ENCODE measurements around the gene ARG1. TPM values are rescaled to one million over a fixed set of nuclear protein-coding genes. Genes with fewer than 3 reads are reported as not detected.

Gene ARG1
- total and polyA plus RNA-seq, 10 of the 15 experiments (the other 5 are each of a cell fraction or from before 2014, with no cell fraction given): 0.33 TPM; not detected in 9

DNA sequence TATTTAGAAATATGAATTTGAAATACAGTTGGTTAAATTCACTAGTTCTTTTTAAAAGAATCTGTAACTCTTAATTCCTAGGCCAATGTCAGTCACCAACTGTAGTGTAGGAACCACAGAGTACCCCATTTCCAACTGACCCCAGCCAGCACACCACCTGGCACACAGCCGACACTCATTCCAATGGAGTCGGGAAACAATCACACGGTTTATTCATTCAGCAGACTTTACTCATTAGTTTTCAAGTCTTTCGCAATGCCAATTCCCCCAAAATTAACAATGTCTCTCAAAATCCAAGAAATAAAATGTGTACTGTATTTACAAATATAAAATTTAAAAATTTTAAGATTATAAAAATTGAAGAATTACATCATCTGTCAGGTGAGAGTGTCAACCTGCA, 13.5 kb downstream of the ARG1 start:
- H3K4me2 ChIP-seq (ENCODE audit: control insufficient read depth, insufficient read depth): no peak overlapping the region
- H3K4me3 ChIP-seq: no peak overlapping the region
- DNase-seq (ENCODE audit: low read depth, low spot score) (no peak), ATAC-seq (no peak), FAIRE-seq (peak; percentile 31)
- ChIA-PET CTCF (interaction anchor here (1.1 kb wide), 1 partner anchor 42 kb away, joined by 3 read pairs; the partner anchor contains the start of gene MED23), SMC1A (ENCODE audit: uncharacterized antibody, unreplicated experiment) (interaction anchor here (1.3 kb wide), 1 partner anchor 35 kb away, joined by 3 read pairs; no protein-coding TSS in a partner anchor), RAD21 (ENCODE audit: unreplicated experiment) (no interaction called here), POLR2A (interaction anchor here (0.7 kb wide), 1 partner anchor 874 kb away, joined by 4 read pairs; no protein-coding TSS in a partner anchor)
- no peak for TF ChIP-seq NFYB (IDR thresholded peaks at IDR 0.05; ENCODE audit: insufficient read depth, low read depth, low read length)
- no peak for TF ChIP-seq DPF2 (IDR thresholded peaks at IDR 0.05)
- TF ChIP-seq NR2C2 (IDR thresholded peaks at IDR 0.05; ENCODE audit: borderline replicate concordance, control insufficient read depth, insufficient read length, low read depth): no peak
- TF ChIP-seq ATF3 (IDR thresholded peaks at IDR 0.05; ENCODE audit: borderline replicate concordance, extremely low read depth, low read depth, low read length): no peak
- TF ChIP-seq ZNF592 (IDR thresholded peaks at IDR 0.05): no peak
- no peak for TF ChIP-seq ESRRA (IDR thresholded peaks at IDR 0.05; ENCODE audit: low read length)
- no peak for TF ChIP-seq TBL1XR1 (IDR thresholded peaks at IDR 0.05; ENCODE audit: low read depth, low read length)
- TF ChIP-seq SMAD1 (IDR thresholded peaks at IDR 0.05; ENCODE audit: low read depth, partially characterized antibody): no peak
- TF ChIP-seq, protein P1, sequence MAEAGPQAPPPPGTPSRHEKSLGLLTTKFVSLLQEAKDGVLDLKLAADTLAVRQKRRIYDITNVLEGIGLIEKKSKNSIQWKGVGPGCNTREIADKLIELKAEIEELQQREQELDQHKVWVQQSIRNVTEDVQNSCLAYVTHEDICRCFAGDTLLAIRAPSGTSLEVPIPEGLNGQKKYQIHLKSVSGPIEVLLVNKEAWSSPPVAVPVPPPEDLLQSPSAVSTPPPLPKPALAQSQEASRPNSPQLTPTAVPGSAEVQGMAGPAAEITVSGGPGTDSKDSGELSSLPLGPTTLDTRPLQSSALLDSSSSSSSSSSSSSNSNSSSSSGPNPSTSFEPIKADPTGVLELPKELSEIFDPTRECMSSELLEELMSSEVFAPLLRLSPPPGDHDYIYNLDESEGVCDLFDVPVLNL (IDR thresholded peaks at IDR 0.05; ENCODE audit: low read depth, low read length): no peak
- TF ChIP-seq REST (IDR thresholded peaks at IDR 0.05; ENCODE audit: low read depth, low read length): no peak
- no peak for TF ChIP-seq FOXK2 (IDR thresholded peaks at IDR 0.05)
- H2AFZ ChIP-seq (ENCODE audit: control insufficient read depth, low read depth, low read length): no peak overlapping the region
- H3K27me3 ChIP-seq (replicated peaks in 1 of 2; ENCODE audit: control insufficient read depth in 2 of 2, insufficient read depth in 2 of 2, low read length in 1 of 2): no peaks in the 10 kb centered on the region
- no peaks in the 10 kb centered on the region for H4K20me1 ChIP-seq (ENCODE audit: control insufficient read depth, insufficient read depth)
- intact Hi-C loops (cut with micrococcal nuclease; ENCODE audit: unreplicated experiment): no loop called here
- H3K4me1 ChIP-seq (ENCODE audit: control insufficient read depth, insufficient read depth, low read length): no peaks in the 10 kb centered on the region
- BruUV-seq (replicated peaks): no TSS peak
- H3K36me3 ChIP-seq (ENCODE audit: control insufficient read depth in 2 of 2, insufficient read depth in 2 of 2, low read length in 1 of 2): peaks cover 0 to 6% of the 10 kb centered on the region in 2 experiments; a peak in 2 of 4 replicates
- no peak overlapping the region for H3K9ac ChIP-seq (ENCODE audit: control insufficient read depth, insufficient read depth, low read length)
- in situ Hi-C loops (cut with MboI): no loop called here
- no peak overlapping the region for H3K27ac ChIP-seq (ENCODE audit: control insufficient read depth, insufficient read depth)
- H3K9me3 ChIP-seq (replicated peaks; ENCODE audit: control insufficient read depth, insufficient read depth, low read length): no peaks in the 10 kb centered on the region
- H3K79me2 ChIP-seq (ENCODE audit: control insufficient read depth, insufficient read depth, low read length): no peaks in the 10 kb centered on the region
- WGBS (ENCODE audit: insufficient coverage, insufficient replicate concordance, low lambda C conversion rate, missing lambda C conversion rate): 98% methylated on average over 4 of the region's 4 CpGs

Measured in GM12878 (cell line).